ENCODE measurements around the gene UBE2D1.

The UBE2D1 gene

GRCh38 chr10:58319599-58319998, 15.2 kb upstream of the UBE2D1 start:
- Histone ChIP-seq H3K4me3 (ENCODE audit: low read length) (no peak overlapping the region), H3K27me3 (ENCODE audit: control insufficient read depth, insufficient read depth, low read length) (no peaks in the 10 kb centered on the region), H3K9ac (ENCODE audit: low read length) (no peak overlapping the region), H3K4me1 (ENCODE audit: control insufficient read depth, insufficient read depth, low read length) (no peaks in the 10 kb centered on the region), H3K36me3 (ENCODE audit: control insufficient read depth, insufficient read depth, low read length) (no peaks in the 10 kb centered on the region), H3K9me3 (ENCODE audit: control insufficient read depth, low read length) (no peaks in the 10 kb centered on the region)

DNA sequence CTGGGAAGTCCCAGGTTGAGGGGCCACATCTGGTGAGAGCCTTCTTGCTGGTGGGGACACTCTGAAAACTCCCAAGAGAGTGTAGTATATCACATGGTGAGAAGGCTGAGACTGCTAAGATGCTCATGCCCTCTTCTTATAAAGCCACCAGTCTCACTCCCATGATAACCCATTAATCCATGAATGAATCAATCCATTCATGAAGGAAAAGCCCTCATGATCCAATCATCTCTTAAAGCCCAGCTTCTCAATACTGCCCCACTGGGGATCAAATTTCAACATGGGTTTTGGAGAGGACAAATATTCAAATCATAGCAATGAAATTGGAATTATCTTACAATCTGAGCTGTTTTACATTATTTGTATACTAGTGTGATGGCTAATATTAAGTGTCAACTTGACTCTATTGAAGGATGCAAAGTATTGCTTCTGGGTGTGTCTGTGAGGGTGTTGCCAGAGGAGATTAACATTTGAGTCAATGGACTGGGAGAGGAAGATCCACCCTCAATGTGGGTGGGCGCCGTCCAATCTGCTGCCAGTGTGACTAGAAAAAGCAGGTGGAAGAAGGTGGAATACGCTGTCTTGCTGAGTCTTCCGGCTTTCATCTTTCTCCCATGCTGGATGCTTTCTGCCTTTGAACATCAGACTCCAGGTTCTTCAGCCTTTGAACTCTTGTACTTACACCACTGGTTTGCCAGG, 14.3 kb upstream of the UBE2D1 start:
- Histone ChIP-seq H3K4me1 (ENCODE audit: control insufficient read depth, insufficient read depth, low read length) (no peaks in the 10 kb centered on the region), H3K9me3 (ENCODE audit: control insufficient read depth, low read length) (no peaks in the 10 kb centered on the region)

DNA sequence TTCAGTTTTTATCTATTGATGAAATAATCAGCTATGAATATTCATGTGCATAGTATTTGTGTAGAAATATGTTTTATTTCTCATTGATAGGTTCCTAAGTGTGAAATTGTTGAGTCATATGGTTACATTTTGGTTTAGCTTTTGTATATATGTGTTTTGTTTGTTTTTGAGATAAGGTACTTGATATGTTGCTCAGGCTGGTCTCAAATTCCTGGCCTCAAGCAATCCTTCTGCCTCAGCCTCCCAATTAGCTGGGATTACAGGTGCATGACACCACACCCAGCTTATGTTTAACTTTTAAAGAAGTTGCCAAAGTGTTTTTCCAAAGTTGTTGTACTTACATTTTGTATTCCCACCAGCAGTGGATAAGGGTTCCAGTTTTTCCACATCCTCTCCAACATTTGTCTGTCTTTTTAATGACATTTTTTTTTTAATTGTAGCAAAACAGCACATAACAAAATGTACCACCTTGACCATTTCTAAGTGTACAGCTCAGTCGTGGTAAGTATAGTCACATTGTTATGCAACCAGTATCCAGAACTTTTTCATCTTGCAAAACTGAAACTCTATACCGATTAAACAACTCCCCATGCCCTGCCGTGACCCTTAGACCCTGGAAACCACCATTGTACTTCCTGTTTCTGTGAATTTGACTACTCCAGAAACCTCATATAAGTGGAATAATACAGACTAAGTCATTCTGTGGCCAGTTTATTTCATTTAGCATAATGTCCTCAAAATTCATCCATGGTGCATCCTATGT, 12.6 kb upstream of the UBE2D1 start:
- Histone ChIP-seq H3K4me3 (ENCODE audit: low read length) (no peak overlapping the region), H3K4me1 (ENCODE audit: control insufficient read depth, insufficient read depth, low read length) (no peaks in the 10 kb centered on the region)

More for the DNA sequence above, 14.3 kb upstream of the UBE2D1 start:
- H3K27me3 ChIP-seq (ENCODE audit: control insufficient read depth, insufficient read depth, low read length), result no peaks in the 10 kb centered on the region
- no peak overlapping the region for H3K4me3 ChIP-seq (ENCODE audit: low read length)
- H3K36me3 ChIP-seq (ENCODE audit: control insufficient read depth, insufficient read depth, low read length), result no peaks in the 10 kb centered on the region
- H3K9ac ChIP-seq (ENCODE audit: low read length), result no peak overlapping the region

DNA sequence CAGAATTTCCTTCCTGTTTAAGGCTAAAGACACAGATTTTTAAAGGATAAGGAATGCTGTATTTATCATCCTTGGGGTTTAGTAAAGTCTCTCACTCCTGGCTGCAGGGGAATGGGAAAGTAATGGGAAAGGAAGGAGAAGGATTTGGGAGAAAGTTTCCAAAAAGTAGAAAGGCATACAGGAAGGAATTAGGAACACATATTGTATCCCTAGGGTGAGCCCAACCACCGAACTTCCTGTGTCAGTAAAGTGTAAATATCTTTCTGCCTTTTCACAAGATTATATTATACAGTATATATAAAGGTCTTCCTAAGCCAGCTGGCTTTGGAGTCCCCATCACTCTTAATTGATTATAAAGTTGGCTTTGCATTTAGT, 12.0 kb upstream of the UBE2D1 start:
- Histone ChIP-seq H3K4me3 (ENCODE audit: low read length) (no peak overlapping the region), H3K27me3 (ENCODE audit: control insufficient read depth, insufficient read depth, low read length) (no peaks in the 10 kb centered on the region), H3K9me3 (ENCODE audit: control insufficient read depth, low read length) (no peaks in the 10 kb centered on the region), H3K36me3 (ENCODE audit: control insufficient read depth, insufficient read depth, low read length) (no peaks in the 10 kb centered on the region), H3K4me1 (ENCODE audit: control insufficient read depth, insufficient read depth, low read length) (no peaks in the 10 kb centered on the region), H3K9ac (ENCODE audit: low read length) (no peak overlapping the region)

More for the DNA sequence above, 12.6 kb upstream of the UBE2D1 start:
- Histone ChIP-seq H3K9me3 (ENCODE audit: control insufficient read depth, low read length) (no peaks in the 10 kb centered on the region), H3K9ac (ENCODE audit: low read length) (no peak overlapping the region), H3K27me3 (ENCODE audit: control insufficient read depth, insufficient read depth, low read length) (no peaks in the 10 kb centered on the region), H3K36me3 (ENCODE audit: control insufficient read depth, insufficient read depth, low read length) (no peaks in the 10 kb centered on the region)

DNA sequence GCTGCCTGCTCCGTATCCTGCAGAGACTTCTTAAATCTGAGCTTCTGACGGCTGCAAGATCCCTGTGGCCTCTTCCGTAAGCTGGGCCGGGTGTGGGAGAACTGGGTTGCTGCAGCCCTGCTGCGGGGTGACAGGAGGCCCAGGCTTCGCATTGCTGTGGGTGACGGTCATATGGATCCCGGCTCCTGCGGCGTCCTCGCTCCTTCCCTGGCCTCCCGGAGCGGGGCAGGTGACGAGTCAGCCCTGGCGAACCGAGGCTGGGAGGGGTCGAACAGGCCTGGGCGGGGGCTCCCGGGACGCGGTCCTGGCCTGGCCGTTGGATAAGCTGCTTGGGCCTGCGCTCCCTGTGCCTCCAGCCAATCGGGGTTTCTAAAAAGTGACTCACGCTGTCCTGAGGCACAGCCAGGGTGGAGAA, 7.8 kb upstream of the UBE2D1 start:
- Histone ChIP-seq H3K4me3 (ENCODE audit: low read length) (no peak overlapping the region), H3K4me1 (ENCODE audit: control insufficient read depth, insufficient read depth, low read length) (no peaks in the 10 kb centered on the region)

DNA sequence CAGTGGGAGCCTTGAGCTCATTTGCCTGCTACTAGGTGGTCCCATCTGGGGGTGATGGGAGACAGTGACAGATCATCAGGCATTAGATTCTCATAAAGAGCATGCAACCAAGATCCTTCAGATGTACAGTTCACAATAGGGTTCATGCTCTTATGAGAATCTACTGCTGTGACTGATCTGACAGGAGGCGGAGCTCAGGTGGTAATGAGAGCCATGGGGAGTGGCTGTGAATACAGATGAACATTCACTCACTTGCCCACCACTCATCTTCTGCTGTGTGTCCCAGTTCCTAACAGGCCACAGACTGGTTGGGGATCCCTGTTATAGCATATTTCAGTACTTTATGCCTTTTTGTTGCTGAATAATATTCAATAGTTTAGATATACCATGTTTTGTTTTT, 6.6 kb upstream of the UBE2D1 start:
- Histone ChIP-seq H3K4me1 (ENCODE audit: control insufficient read depth, insufficient read depth, low read length) (no peaks in the 10 kb centered on the region), H3K4me3 (ENCODE audit: low read length) (no peak overlapping the region), H3K9me3 (ENCODE audit: control insufficient read depth, low read length) (no peaks in the 10 kb centered on the region), H3K9ac (ENCODE audit: low read length) (no peak overlapping the region), H3K36me3 (ENCODE audit: control insufficient read depth, insufficient read depth, low read length) (no peaks in the 10 kb centered on the region), H3K27me3 (ENCODE audit: control insufficient read depth, insufficient read depth, low read length) (no peaks in the 10 kb centered on the region)

More for the DNA sequence above, 7.8 kb upstream of the UBE2D1 start:
- Histone ChIP-seq H3K27me3 (ENCODE audit: control insufficient read depth, insufficient read depth, low read length) (no peaks in the 10 kb centered on the region), H3K9me3 (ENCODE audit: control insufficient read depth, low read length) (no peaks in the 10 kb centered on the region), H3K9ac (ENCODE audit: low read length) (no peak overlapping the region), H3K36me3 (ENCODE audit: control insufficient read depth, insufficient read depth, low read length) (no peaks in the 10 kb centered on the region)

GRCh38 chr10:58330431-58330830, 4.4 kb upstream of the UBE2D1 start:
- no peak overlapping the region for H3K4me3 ChIP-seq (ENCODE audit: low read length)
- H3K9ac ChIP-seq (ENCODE audit: low read length), result no peak overlapping the region
- H3K9me3 ChIP-seq (ENCODE audit: control insufficient read depth, low read length), result no peaks in the 10 kb centered on the region
- no peaks in the 10 kb centered on the region for H3K27me3 ChIP-seq (ENCODE audit: control insufficient read depth, insufficient read depth, low read length)
- H3K36me3 ChIP-seq (ENCODE audit: control insufficient read depth, insufficient read depth, low read length), result no peaks in the 10 kb centered on the region
- no peaks in the 10 kb centered on the region for H3K4me1 ChIP-seq (ENCODE audit: control insufficient read depth, insufficient read depth, low read length)

DNA sequence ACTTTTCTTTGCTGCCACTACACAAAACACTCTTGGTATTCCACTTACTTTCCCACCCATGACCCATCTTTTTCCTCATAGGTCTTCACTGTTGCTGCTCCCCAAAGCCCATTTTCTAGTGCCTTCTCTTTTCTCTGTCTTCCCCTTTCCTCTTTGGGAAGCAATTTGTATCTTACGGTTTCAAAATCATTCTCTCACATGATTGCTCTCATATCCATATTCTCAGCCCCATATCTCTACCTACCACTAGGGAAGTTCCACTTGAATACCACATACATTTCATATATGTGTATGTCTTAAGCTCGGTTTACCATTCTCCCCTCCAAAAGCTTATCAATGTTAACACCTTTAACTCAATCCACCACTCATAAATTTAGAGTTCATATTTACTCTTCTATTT, 3.2 kb upstream of the UBE2D1 start:
- no peaks in the 10 kb centered on the region for H3K9me3 ChIP-seq (ENCODE audit: control insufficient read depth, low read length)
- H3K9ac ChIP-seq (ENCODE audit: low read length), result no peak overlapping the region
- no peaks in the 10 kb centered on the region for H3K36me3 ChIP-seq (ENCODE audit: control insufficient read depth, insufficient read depth, low read length)
- no peak overlapping the region for H3K4me3 ChIP-seq (ENCODE audit: low read length)
- no peaks in the 10 kb centered on the region for H3K4me1 ChIP-seq (ENCODE audit: control insufficient read depth, insufficient read depth, low read length)
- H3K27me3 ChIP-seq (ENCODE audit: control insufficient read depth, insufficient read depth, low read length), result no peaks in the 10 kb centered on the region

GRCh38 chr10:58335306-58336005, 650 bp downstream of the UBE2D1 start:
- H3K9ac ChIP-seq (ENCODE audit: low read length), result peak overlapping the region; percentile 84
- H3K4me3 ChIP-seq (ENCODE audit: low read length), result peak overlapping the region; percentile 79
- no peaks in the 10 kb centered on the region for H3K9me3 ChIP-seq (ENCODE audit: control insufficient read depth, low read length)
- no peaks in the 10 kb centered on the region for H3K27me3 ChIP-seq (ENCODE audit: control insufficient read depth, insufficient read depth, low read length)
- H3K36me3 ChIP-seq (ENCODE audit: control insufficient read depth, insufficient read depth, low read length), result no peaks in the 10 kb centered on the region
- H3K4me1 ChIP-seq (ENCODE audit: control insufficient read depth, insufficient read depth, low read length), result no peaks in the 10 kb centered on the region

DNA sequence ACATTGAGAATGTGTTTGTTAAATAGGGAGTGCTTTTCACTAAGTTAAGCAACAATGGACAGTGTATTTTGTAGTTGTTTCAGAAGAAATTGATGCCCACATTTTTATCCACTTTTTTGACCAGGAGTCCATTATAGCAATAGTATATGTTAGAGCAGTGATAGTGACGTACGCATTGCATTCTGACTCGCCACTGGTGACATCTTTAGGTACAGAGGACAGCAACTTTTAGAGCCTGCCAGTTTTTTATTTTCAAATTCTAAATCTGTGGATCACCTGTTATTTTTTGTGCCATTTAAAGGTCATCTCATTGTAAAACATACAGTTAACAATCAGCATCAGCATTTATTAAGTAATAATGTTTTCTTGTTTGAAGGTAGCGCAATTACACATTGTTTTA, 1.4 kb downstream of the UBE2D1 start:
- H3K9me3 ChIP-seq (ENCODE audit: control insufficient read depth, low read length), result no peaks in the 10 kb centered on the region
- no peaks in the 10 kb centered on the region for H3K27me3 ChIP-seq (ENCODE audit: control insufficient read depth, insufficient read depth, low read length)
- H3K36me3 ChIP-seq (ENCODE audit: control insufficient read depth, insufficient read depth, low read length), result no peaks in the 10 kb centered on the region
- H3K9ac ChIP-seq (ENCODE audit: low read length), result no peak overlapping the region
- no peaks in the 10 kb centered on the region for H3K4me1 ChIP-seq (ENCODE audit: control insufficient read depth, insufficient read depth, low read length)
- H3K4me3 ChIP-seq (ENCODE audit: low read length), result no peak overlapping the region

GRCh38 chr10:58341422-58341821, 6.6 kb downstream of the UBE2D1 start:
- no peaks in the 10 kb centered on the region for H3K4me1 ChIP-seq (ENCODE audit: control insufficient read depth, insufficient read depth, low read length)

DNA sequence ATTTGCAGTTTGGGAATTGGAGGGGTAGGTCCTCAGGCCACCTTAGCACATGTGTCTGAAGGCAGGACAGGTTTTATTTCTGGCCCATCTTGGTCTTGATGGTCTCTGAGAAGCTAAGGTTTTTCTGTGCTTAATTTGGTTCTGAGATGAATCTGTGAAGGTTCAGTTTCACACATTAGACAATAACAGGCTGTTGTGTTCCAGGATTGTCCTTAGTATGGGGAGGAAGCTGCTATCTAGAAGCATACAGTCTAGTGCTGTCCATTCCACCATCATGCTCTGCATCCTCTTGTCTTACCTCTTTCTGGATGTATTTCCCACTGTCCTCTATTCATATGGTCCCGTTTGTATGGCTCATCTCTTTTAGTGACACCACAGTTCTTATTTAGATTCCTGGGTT, 7.1 kb downstream of the UBE2D1 start:
- H3K4me1 ChIP-seq (ENCODE audit: control insufficient read depth, insufficient read depth, low read length), result no peaks in the 10 kb centered on the region
- H3K36me3 ChIP-seq (ENCODE audit: control insufficient read depth, insufficient read depth, low read length), result no peaks in the 10 kb centered on the region
- no peaks in the 10 kb centered on the region for H3K27me3 ChIP-seq (ENCODE audit: control insufficient read depth, insufficient read depth, low read length)
- no peak overlapping the region for H3K9ac ChIP-seq (ENCODE audit: low read length)
- H3K4me3 ChIP-seq (ENCODE audit: low read length), result no peak overlapping the region
- H3K9me3 ChIP-seq (ENCODE audit: control insufficient read depth, low read length), result no peaks in the 10 kb centered on the region

More at GRCh38 chr10:58341422-58341821, 6.6 kb downstream of the UBE2D1 start:
- Histone ChIP-seq H3K36me3 (ENCODE audit: control insufficient read depth, insufficient read depth, low read length) (no peaks in the 10 kb centered on the region), H3K4me3 (ENCODE audit: low read length) (no peak overlapping the region), H3K9ac (ENCODE audit: low read length) (no peak overlapping the region), H3K27me3 (ENCODE audit: control insufficient read depth, insufficient read depth, low read length) (no peaks in the 10 kb centered on the region), H3K9me3 (ENCODE audit: control insufficient read depth, low read length) (no peaks in the 10 kb centered on the region)

All from mucosa of stomach (tissue), 1 donor.